GM12878 (cell line): ENCODE measurements around the gene H2BK1. TPM values are rescaled to one million over a fixed set of nuclear protein-coding genes. Genes with fewer than 3 reads are reported as not detected.

Source experiments
- ATAC-seq: fragments of 200-7000 bp; cut with Tn5 transposase; 3 replicates; pipeline ENCODE4 v1.9.1; 2020; ENCODE audit warnings: mild to moderate bottlenecking, moderate library complexity
- BruUV-seq: library from RNA; stranded (reverse); fragments of 400-500 nt; replicated peaks from 2 replicates; lab custom pipeline; 2021; lab: Mats Ljungman, UMichigan
- CTCF ChIA-PET: fragments of 300-600 bp; sonication (Branson Sonifier 250); formaldehyde crosslinking; extraction: SDS; loops from one replicate; lab custom pipeline; 2021; ENCODE audit warnings: inconsistent platforms; lab: Yijun Ruan, JAX
- POLR2A ChIA-PET: fragments of 350-600 bp; formaldehyde crosslinking; extraction: SDS; loops from one replicate; lab custom pipeline; 2021; ENCODE audit warnings: inconsistent platforms; lab: Charles Lee
- RAD21 ChIA-PET: fragments of 300-600 bp; sonication (Branson Sonifier 250); formaldehyde crosslinking; loops from one replicate; lab custom pipeline; 2023; ENCODE audit warnings: antibody characterized with exemption; ENCODE audit not compliant: unreplicated experiment; lab: Charles Lee
- SMC1A ChIA-PET: fragments of 300-600 bp; sonication (Branson Sonifier 250); formaldehyde crosslinking; loops from one replicate; lab custom pipeline; 2023; ENCODE audit not compliant: unreplicated experiment, uncharacterized antibody; lab: Charles Lee
- DNase-seq: peaks from one replicate; pipeline ENCODE4 v3.0.0-alpha.2; 2011; ENCODE audit warnings: low read depth, low spot score
- FAIRE-seq: peaks from 3 replicates; lab custom pipeline; 2011; peaks lifted over from hg19 to GRCh38; lab: Jason Lieb, UNC
- H2AFZ ChIP-seq: 2 replicates; pipeline ENCODE4 v1.6.0; 2011; ENCODE audit warnings: low read depth, low read length, control low read depth; ENCODE audit not compliant: control insufficient read depth
- H3K27ac ChIP-seq: 2 replicates; pipeline ENCODE4 v1.5.1; 2011; ENCODE audit warnings: control low read depth; ENCODE audit not compliant: control insufficient read depth, insufficient read depth
- H3K27me3 ChIP-seq, 2 experiments: replicated peaks in 1 of 2; 2 replicates each; pipeline versions ENCODE4 v1.6.0 to v1.6.1; 2011; ENCODE audit warnings: low read length in 1 of 2; ENCODE audit not compliant: control insufficient read depth in 2 of 2, insufficient read depth in 2 of 2
- H3K36me3 ChIP-seq, 2 experiments: 2 replicates each; pipeline ENCODE4 v1.5.1; 2011; ENCODE audit warnings: low read length in 1 of 2; ENCODE audit not compliant: control insufficient read depth in 2 of 2, insufficient read depth in 2 of 2
- H3K4me1 ChIP-seq: 2 replicates; pipeline ENCODE4 v1.6.1; 2011; ENCODE audit warnings: mild to moderate bottlenecking, low read length, moderate library complexity, mixed read lengths; ENCODE audit not compliant: control insufficient read depth, insufficient read depth
- H3K4me2 ChIP-seq: 2 replicates; pipeline ENCODE4 v1.6.0; 2011; ENCODE audit warnings: control low read depth; ENCODE audit not compliant: control insufficient read depth, insufficient read depth
- H3K4me3 ChIP-seq: fragments of 200-600 bp; sonication (generic); 2 replicates; pipeline ENCODE4 v1.5.1; 2016
- H3K79me2 ChIP-seq: 2 replicates; pipeline ENCODE4 v1.6.0; 2011; ENCODE audit warnings: low read length; ENCODE audit not compliant: control insufficient read depth, insufficient read depth
- H3K9ac ChIP-seq: 2 replicates; pipeline ENCODE4 v1.8.0; 2011; ENCODE audit warnings: low read length, control low read depth, mixed read lengths; ENCODE audit not compliant: control insufficient read depth, insufficient read depth
- H3K9me3 ChIP-seq: replicated peaks from 3 replicates; pipeline ENCODE4 v1.5.1; 2011; ENCODE audit warnings: mild to moderate bottlenecking, low read length; ENCODE audit not compliant: control insufficient read depth, insufficient read depth
- H4K20me1 ChIP-seq: 2 replicates; pipeline ENCODE4 v1.6.0; 2011; ENCODE audit not compliant: control insufficient read depth, insufficient read depth
- ASH2L ChIP-seq: fragments of 300-600, 200-600 bp; sonication (generic); IDR thresholded peaks from 2 replicates; pipeline ENCODE4 v1.6.1; 2017; ENCODE audit warnings: low read depth, mild to moderate bottlenecking, borderline replicate concordance
- BCLAF1 ChIP-seq: fragments of 450-650 bp; IDR thresholded peaks from 2 replicates; pipeline ENCODE4 v1.6.1; 2017; ENCODE audit warnings: antibody characterized with exemption, mild to moderate bottlenecking, moderate library complexity
- CBX3 ChIP-seq: fragments of 200-600 bp; sonication (generic); IDR thresholded peaks from 2 replicates; pipeline ENCODE4 v1.6.1; 2016; ENCODE audit warnings: low read depth, borderline replicate concordance
- CBX5 ChIP-seq: sonication (generic); IDR thresholded peaks from 2 replicates; pipeline ENCODE4 v1.6.1; 2016; ENCODE audit warnings: low read depth, moderate library complexity, mild to moderate bottlenecking, inconsistent platforms
- HDAC2 ChIP-seq: fragments of 200-600 bp; sonication (generic); IDR thresholded peaks from 2 replicates; pipeline ENCODE4 v1.6.1; 2017
- POLR2A ChIP-seq: IDR thresholded peaks from 2 replicates; pipeline ENCODE4 v1.6.1; 2011; ENCODE audit warnings: low read depth, mild to moderate bottlenecking, low read length
- RELB ChIP-seq: fragments of 450-650 bp; IDR thresholded peaks from 2 replicates; pipeline ENCODE4 v1.6.1; 2017; ENCODE audit warnings: low read depth, mild to moderate bottlenecking, moderate library complexity
- SKIL ChIP-seq: fragments of 450-650 bp; IDR thresholded peaks from 2 replicates; pipeline ENCODE4 v1.6.1; 2017; ENCODE audit warnings: mild to moderate bottlenecking, low read depth, inconsistent platforms; ENCODE audit not compliant: poor library complexity, severe bottlenecking
- TARDBP ChIP-seq: IDR thresholded peaks from 2 replicates; pipeline ENCODE4 v1.6.1; 2016; ENCODE audit warnings: borderline replicate concordance
- TBL1XR1 ChIP-seq: IDR thresholded peaks from 2 replicates; pipeline ENCODE4 v1.6.1; 2012; ENCODE audit warnings: low read depth, low read length, improper control_type of control experiment
- WRNIP1 ChIP-seq: IDR thresholded peaks from 2 replicates; pipeline ENCODE4 v1.6.1; 2011; ENCODE audit warnings: low read depth, low read length, improper control_type of control experiment, borderline replicate concordance
- ZBTB33 ChIP-seq: fragments of 450-650 bp; IDR thresholded peaks from 2 replicates; pipeline ENCODE4 v1.6.1; 2017; ENCODE audit warnings: mild to moderate bottlenecking
- ZBTB4 ChIP-seq: fragments of 450-650 bp; formaldehyde crosslinking; IDR thresholded peaks from 2 replicates; pipeline ENCODE4 v1.4.0; 2022; ENCODE audit warnings: mild to moderate bottlenecking, moderate library complexity
- WGBS: methylation state at CpG from one replicate; pipeline ENCODE4 v1.1.6; 2016; ENCODE audit warnings: low lambda C conversion rate; ENCODE audit not compliant: insufficient replicate concordance, insufficient coverage; ENCODE audit errors: missing lambda C conversion rate; 5-methylcytosine and 5-hydroxymethylcytosine counted together
- in situ Hi-C: fragments of 300-500 bp; cut with MboI; formaldehyde crosslinking; loops from 9 replicates; pipeline ENCODE4 v1.14.3; 2018; ENCODE audit warnings: mixed read lengths
- intact Hi-C: fragments of 100-400 bp; cut with micrococcal nuclease; formaldehyde crosslinking; loops from one replicate; pipeline ENCODE4 v1.14.2; 2022; ENCODE audit not compliant: unreplicated experiment
- polyA plus RNA-seq, 11 experiments: library from polyadenylated mRNA; depleted of rRNA in 4 of 11; unstranded in 6 of 11; stranded (reverse) in 5 of 11; fragments of >200 nt; fragmentation: Nextera tagmentation in 4 of 11; fragmentation: Illumina TruSeq in 1 of 11; extraction: Ambion mirVana in 4 of 11; extraction: Trizol in 1 of 11; gene quantifications; 1 replicate in 1 of 11; 2 replicates in 10 of 11; pipeline versions ENCODE4 v1.2.1 to v1.2.3, GENCODE V29; 2011 to 2016; ENCODE audit warnings: inconsistent platforms in 2 of 11, missing spikeins in 2 of 11, low read depth in 1 of 11
- total RNA-seq, 4 experiments: library from RNA; depleted of rRNA in 3 of 4; stranded (reverse); fragments of >200 nt in 3 of 4; fragmentation: Illumina TruSeq in 1 of 4; extraction: Trizol in 1 of 4; gene quantifications; 2 replicates each; pipeline versions ENCODE4 v1.2.1 to v1.2.3, GENCODE V29; 2013 to 2021

Gene H2BK1
- total and polyA plus RNA-seq, 10 of the 15 experiments (the other 5 are each of a cell fraction or from before 2014, with no cell fraction given) = 0.54 TPM; not detected in 9

- no TSS peak for BruUV-seq
- in situ Hi-C loops (no loop called here), intact Hi-C loops (no loop called here)
- Histone ChIP-seq H2AFZ (no peak overlapping the region), H4K20me1 (no peaks in the 10 kb centered on the region), H3K27ac (no peak overlapping the region), H3K27me3 (peaks cover 16 to 17% of the 10 kb centered on the region in 2 experiments; a peak in 3 of 4 replicates), H3K4me2 (no peak overlapping the region), H3K9ac (no peak overlapping the region), H3K9me3 (no peaks in the 10 kb centered on the region), H3K79me2 (no peaks in the 10 kb centered on the region), H3K4me3 (no peak overlapping the region), H3K36me3 (no peaks in the 10 kb centered on the region), H3K4me1 (no peaks in the 10 kb centered on the region)
- WGBS = 36% methylated on average over 11 of the region's 11 CpGs
- SMC1A ChIA-PET = interaction anchor here (0.6 kb wide), 1 partner anchor 1768 kb away, joined by 5 read pairs; no protein-coding TSS in a partner anchor
- RAD21 ChIA-PET = no interaction called here
- ATAC-seq (no peak), DNase-seq (no peak), FAIRE-seq (no peak)
- POLR2A ChIA-PET = no interaction called here
- CTCF ChIA-PET = no interaction called here
- TF ChIP-seq WRNIP1 (no peak), HDAC2 (no peak), POLR2A (no peak), CBX3 (no peak), BCLAF1 (no peak), TARDBP (no peak), ZBTB4 (CRISPR knock-in tag) (no peak), ZBTB33 (no peak), CBX5 (no peak), TBL1XR1 (no peak), ASH2L (no peak), RELB (no peak), SKIL (no peak)
Measured at GRCh38 chr7:151254851-151255250, 44.6 kb upstream of the H2BK1 start.
